ENCODE data around the gene DOCK8. TPM values are rescaled to one million over a fixed set of nuclear protein-coding genes. Genes with fewer than 3 reads are reported as not detected.

DOCK8 gene
- total RNA-seq, 1 experiment from 2014 or later, result 0.37 TPM

DNA sequence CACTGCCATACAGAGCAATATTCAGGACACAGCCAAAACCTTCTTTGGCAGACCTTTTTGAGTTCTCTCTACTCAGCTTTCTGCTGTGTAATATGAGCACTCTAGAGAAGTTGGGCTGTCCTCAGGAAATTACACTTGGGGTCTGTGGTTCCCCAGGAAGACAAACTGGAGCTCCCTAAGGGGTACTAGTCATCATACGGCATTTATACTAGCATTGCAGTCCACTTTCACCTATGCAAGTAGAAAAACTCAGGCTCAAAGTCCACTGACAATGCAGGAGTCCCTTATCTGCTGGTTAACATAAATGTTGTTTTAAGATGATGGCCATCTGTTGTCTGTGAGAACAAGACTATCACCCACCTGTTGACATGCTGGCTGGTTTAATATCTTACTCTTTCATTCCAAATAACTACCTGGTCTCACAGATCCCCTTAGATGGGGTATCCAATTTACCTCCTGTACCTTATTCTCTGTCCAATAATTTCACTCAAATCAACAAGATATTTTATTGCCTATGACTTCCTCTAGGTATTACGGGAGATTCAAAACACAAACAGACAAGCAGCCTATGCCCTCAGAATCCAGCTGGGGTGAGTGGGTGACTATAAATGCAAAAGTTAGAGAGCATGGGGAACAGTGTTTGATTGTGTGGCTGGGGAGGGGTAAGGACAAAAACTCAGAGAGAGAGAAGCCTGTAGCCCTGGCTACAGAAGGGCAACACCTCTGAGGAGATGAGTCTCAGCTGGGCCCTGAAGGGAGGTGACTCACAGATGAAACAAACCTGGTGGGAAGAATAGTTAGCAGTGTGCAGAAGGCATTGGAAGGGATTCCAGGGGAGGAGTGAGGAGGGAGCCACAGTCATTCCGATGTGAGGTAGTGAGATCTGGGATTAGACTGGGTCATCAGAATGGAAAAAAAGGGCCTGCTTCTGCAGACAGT is 10.2 kb downstream of the DOCK8 start:
- Histone ChIP-seq H4K20me1 (ENCODE audit: insufficient read depth) (no peaks in the 10 kb centered on the region), H3K36me3 (ENCODE audit: control insufficient read depth in 1 of 2, insufficient read depth in 2 of 2, low read length in 2 of 2) (no peaks in the 10 kb centered on the region), H3K4me1 (ENCODE audit: control insufficient read depth in 1 of 2, insufficient read depth in 2 of 2, low read length in 2 of 2) (no peaks in the 10 kb centered on the region), H3K4me3 (replicated peaks in 1 of 2; ENCODE audit: low read depth in 1 of 2, low read length in 2 of 2) (no peak overlapping the region), H3K9me2 (ENCODE audit: insufficient read depth) (no peaks in the 10 kb centered on the region), H3K27me3 (ENCODE audit: insufficient read depth, low read length) (peaks cover 10% of the 10 kb centered on the region; the same call in 1 of the 2 replicates), H3K4me2 (ENCODE audit: low read length) (no peak overlapping the region), H3K9ac (ENCODE audit: low read length) (no peak overlapping the region), H3K9me3 (ENCODE audit: control insufficient read depth in 1 of 2, insufficient read depth in 1 of 2, low read depth in 1 of 2, low read length in 2 of 2) (no peaks in the 10 kb centered on the region), H3K27ac (ENCODE audit: low read depth, low read length) (no peak overlapping the region), H2AFZ (ENCODE audit: low read depth, low read length, poor library complexity, severe bottlenecking) (no peak overlapping the region), H3K79me2 (ENCODE audit: insufficient read depth, low read length) (no peaks in the 10 kb centered on the region)
- intact Hi-C loops (cut with micrococcal nuclease), result no loop called here
- ChIA-PET RAD21 (ENCODE audit: low non-redundant PET in 1 of 2, low total read pairs in 2 of 2, uncharacterized antibody in 2 of 2, unreplicated experiment in 2 of 2) (no interaction called here), POLR2A (no interaction called here), CTCF (no interaction called here)
- BruUV-seq (replicated peaks), result no TSS peak
- ATAC-seq, result peak; percentile 30; the same call in 1 of the 2 replicates
- TF ChIP-seq FOSL1 (IDR thresholded peaks at IDR 0.05; ENCODE audit: low read depth) (0 out of 2 replicates have a peak, but pooled peaks have one; percentile 7), EZH2phosphoT487 (IDR thresholded peaks at IDR 0.05; ENCODE audit: borderline replicate concordance) (no peak), CBX3 (IDR thresholded peaks at IDR 0.05; ENCODE audit: low read depth) (no peak), YY1 (IDR thresholded peaks at IDR 0.05; ENCODE audit: extremely low read depth, insufficient replicate concordance, low read depth, low read length) (no peak), TCF7L2 (IDR thresholded peaks at IDR 0.05; ENCODE audit: borderline replicate concordance, extremely low read depth, insufficient read depth, insufficient read length) (no peak), CEBPB (IDR thresholded peaks at IDR 0.05; ENCODE audit: low read depth) (no peak)
- TF ChIP-seq, protein P1, sequence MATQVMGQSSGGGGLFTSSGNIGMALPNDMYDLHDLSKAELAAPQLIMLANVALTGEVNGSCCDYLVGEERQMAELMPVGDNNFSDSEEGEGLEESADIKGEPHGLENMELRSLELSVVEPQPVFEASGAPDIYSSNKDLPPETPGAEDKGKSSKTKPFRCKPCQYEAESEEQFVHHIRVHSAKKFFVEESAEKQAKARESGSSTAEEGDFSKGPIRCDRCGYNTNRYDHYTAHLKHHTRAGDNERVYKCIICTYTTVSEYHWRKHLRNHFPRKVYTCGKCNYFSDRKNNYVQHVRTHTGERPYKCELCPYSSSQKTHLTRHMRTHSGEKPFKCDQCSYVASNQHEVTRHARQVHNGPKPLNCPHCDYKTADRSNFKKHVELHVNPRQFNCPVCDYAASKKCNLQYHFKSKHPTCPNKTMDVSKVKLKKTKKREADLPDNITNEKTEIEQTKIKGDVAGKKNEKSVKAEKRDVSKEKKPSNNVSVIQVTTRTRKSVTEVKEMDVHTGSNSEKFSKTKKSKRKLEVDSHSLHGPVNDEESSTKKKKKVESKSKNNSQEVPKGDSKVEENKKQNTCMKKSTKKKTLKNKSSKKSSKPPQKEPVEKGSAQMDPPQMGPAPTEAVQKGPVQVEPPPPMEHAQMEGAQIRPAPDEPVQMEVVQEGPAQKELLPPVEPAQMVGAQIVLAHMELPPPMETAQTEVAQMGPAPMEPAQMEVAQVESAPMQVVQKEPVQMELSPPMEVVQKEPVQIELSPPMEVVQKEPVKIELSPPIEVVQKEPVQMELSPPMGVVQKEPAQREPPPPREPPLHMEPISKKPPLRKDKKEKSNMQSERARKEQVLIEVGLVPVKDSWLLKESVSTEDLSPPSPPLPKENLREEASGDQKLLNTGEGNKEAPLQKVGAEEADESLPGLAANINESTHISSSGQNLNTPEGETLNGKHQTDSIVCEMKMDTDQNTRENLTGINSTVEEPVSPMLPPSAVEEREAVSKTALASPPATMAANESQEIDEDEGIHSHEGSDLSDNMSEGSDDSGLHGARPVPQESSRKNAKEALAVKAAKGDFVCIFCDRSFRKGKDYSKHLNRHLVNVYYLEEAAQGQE (IDR thresholded peaks at IDR 0.05; ENCODE audit: low read depth), result no peak
- no peak for DNase-seq (ENCODE audit: low read depth, low spot score)

Measured in HCT116 (cell line).